Measurements from ENCODE around the gene PLXNB2. TPM values are rescaled to one million over a fixed set of nuclear protein-coding genes. Genes with fewer than 3 reads are reported as not detected.

PLXNB2 gene
- total and polyA plus RNA-seq, 2 experiments from 2014 or later, result 123 to 147 TPM

- no peak overlapping the region for H3K4me3 ChIP-seq
- no peak overlapping the region for H3K9ac ChIP-seq
- TF ChIP-seq EZH2phosphoT487 (IDR thresholded peaks at IDR 0.05; ENCODE audit: insufficient read depth, low read depth) (no peak), EZH2 (IDR thresholded peaks at IDR 0.05; ENCODE audit: insufficient read depth, poor library complexity, severe bottlenecking) (no peak)
- peaks cover 3% of the 10 kb centered on the region for H3K79me2 ChIP-seq (ENCODE audit: insufficient read depth)
- no peak overlapping the region for H3K27ac ChIP-seq
- WGBS, 2 experiments (ENCODE audit: low coverage in 1 of 2, low lambda C conversion rate in 2 of 2, missing lambda C conversion rate in 2 of 2), result 88% methylated on average over 17 to 23 of the region's 23 CpGs
- H3K36me3 ChIP-seq (ENCODE audit: low read depth), result no peaks in the 10 kb centered on the region
- in situ Hi-C loops (cut with MboI), result no loop called here
- no peaks in the 10 kb centered on the region for H4K20me1 ChIP-seq (ENCODE audit: insufficient read depth)
- no peak overlapping the region for H2AFZ ChIP-seq
- no peaks in the 10 kb centered on the region for H3K9me2 ChIP-seq (ENCODE audit: insufficient read depth)
- H3K4me1 ChIP-seq (ENCODE audit: insufficient read depth), result 0 out of 2 replicates have a peak, but pooled peaks cover 11% of the 10 kb centered on the region
- H3K9me3 ChIP-seq (ENCODE audit: low read depth), result no peaks in the 10 kb centered on the region
- no peak for DNase-seq
- no peak overlapping the region for H3K4me2 ChIP-seq (ENCODE audit: unreplicated experiment)
- peaks cover 12% of the 10 kb centered on the region; the same call in 1 of the 2 replicates for H3F3A ChIP-seq (ENCODE audit: insufficient read depth)
- no peaks in the 10 kb centered on the region for H3K27me3 ChIP-seq (replicated peaks; ENCODE audit: insufficient read depth)
Observed at GRCh38 chr22:50311606-50312351, 4.3 kb upstream of the PLXNB2 start.

DNA sequence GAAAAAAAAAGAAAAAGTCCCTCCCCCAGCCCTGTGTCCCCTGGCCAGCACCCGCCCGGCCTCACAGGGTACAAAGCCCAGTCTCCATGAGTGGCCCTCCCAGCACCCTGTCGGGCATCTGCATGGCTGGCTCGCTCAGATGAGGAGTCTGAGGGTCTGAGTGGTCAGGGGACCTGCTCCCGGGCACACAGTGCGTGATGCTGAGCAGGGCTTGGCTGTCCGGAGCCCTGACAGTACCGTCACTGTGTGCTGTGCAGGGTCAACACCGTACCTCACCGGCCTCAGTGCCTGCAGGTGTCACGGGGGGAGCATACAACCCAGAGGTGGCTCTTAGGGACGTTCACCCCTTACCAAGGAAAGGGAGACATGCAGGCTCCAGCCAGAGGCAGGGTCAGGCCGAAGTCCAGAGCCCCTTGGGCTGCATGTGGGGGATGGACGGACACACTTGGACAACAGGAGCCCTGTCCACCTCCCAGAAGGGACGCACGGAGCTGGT is 3.6 kb upstream of the PLXNB2 start:
- Histone ChIP-seq H3F3A (ENCODE audit: insufficient read depth) (peaks cover 12% of the 10 kb centered on the region; the same call in 1 of the 2 replicates), H3K79me2 (ENCODE audit: insufficient read depth) (peaks cover 11% of the 10 kb centered on the region), H3K27me3 (replicated peaks; ENCODE audit: insufficient read depth) (no peaks in the 10 kb centered on the region), H3K36me3 (ENCODE audit: low read depth) (no peaks in the 10 kb centered on the region), H3K9me2 (ENCODE audit: insufficient read depth) (no peaks in the 10 kb centered on the region), H3K4me3 (no peak overlapping the region), H2AFZ (no peak overlapping the region), H3K27ac (no peak overlapping the region), H3K4me2 (ENCODE audit: unreplicated experiment) (no peak overlapping the region), H4K20me1 (ENCODE audit: insufficient read depth) (no peaks in the 10 kb centered on the region), H3K9ac (no peak overlapping the region), H3K9me3 (ENCODE audit: low read depth) (no peaks in the 10 kb centered on the region), H3K4me1 (ENCODE audit: insufficient read depth) (0 out of 2 replicates have a peak, but pooled peaks cover 11% of the 10 kb centered on the region)
- 93 to 94% methylated on average over 16 of the region's 16 CpGs for WGBS, 2 experiments (ENCODE audit: low coverage in 1 of 2, low lambda C conversion rate in 2 of 2, missing lambda C conversion rate in 2 of 2)
- TF ChIP-seq EZH2phosphoT487 (IDR thresholded peaks at IDR 0.05; ENCODE audit: insufficient read depth, low read depth), result no peak
- no peak for TF ChIP-seq EZH2 (IDR thresholded peaks at IDR 0.05; ENCODE audit: insufficient read depth, poor library complexity, severe bottlenecking)
- DNase-seq, result no peak
- in situ Hi-C loops (cut with MboI), result no loop called here

- no peak for DNase-seq
Observed at GRCh38 chr22:50310031-50310722, 2.7 kb upstream of the PLXNB2 start.

GRCh38 chr22:50309601-50309991 is 2.1 kb upstream of the PLXNB2 start:
- H3F3A ChIP-seq (ENCODE audit: insufficient read depth), result peaks cover 12% of the 10 kb centered on the region; the same call in 1 of the 2 replicates
- H3K27ac ChIP-seq, result no peak overlapping the region
- peaks cover 23% of the 10 kb centered on the region for H3K79me2 ChIP-seq (ENCODE audit: insufficient read depth)
- H3K9ac ChIP-seq, result no peak overlapping the region
- H3K27me3 ChIP-seq (replicated peaks; ENCODE audit: insufficient read depth), result no peaks in the 10 kb centered on the region
- H4K20me1 ChIP-seq (ENCODE audit: insufficient read depth), result no peaks in the 10 kb centered on the region
- H3K4me3 ChIP-seq, result no peak overlapping the region
- WGBS, 2 experiments (ENCODE audit: low coverage in 1 of 2, low lambda C conversion rate in 2 of 2, missing lambda C conversion rate in 2 of 2), result 88 to 95% methylated on average over 7 of the region's 7 CpGs
- no peak overlapping the region for H3K4me2 ChIP-seq (ENCODE audit: unreplicated experiment)
- H3K9me2 ChIP-seq (ENCODE audit: insufficient read depth), result no peaks in the 10 kb centered on the region
- in situ Hi-C loops (cut with MboI), result no loop called here
- no peaks in the 10 kb centered on the region for H3K36me3 ChIP-seq (ENCODE audit: low read depth)
- H3K9me3 ChIP-seq (ENCODE audit: low read depth), result no peaks in the 10 kb centered on the region
- DNase-seq, result no peak
- H2AFZ ChIP-seq, result no peak overlapping the region
- H3K4me1 ChIP-seq (ENCODE audit: insufficient read depth), result peaks cover 22% of the 10 kb centered on the region
- TF ChIP-seq EZH2phosphoT487 (IDR thresholded peaks at IDR 0.05; ENCODE audit: insufficient read depth, low read depth) (no peak), EZH2 (IDR thresholded peaks at IDR 0.05; ENCODE audit: insufficient read depth, poor library complexity, severe bottlenecking) (no peak)

More at GRCh38 chr22:50310031-50310722, 2.7 kb upstream of the PLXNB2 start:
- no peaks in the 10 kb centered on the region for H3K9me3 ChIP-seq (ENCODE audit: low read depth)
- no peak overlapping the region for H3K27ac ChIP-seq
- H3K9me2 ChIP-seq (ENCODE audit: insufficient read depth), result no peaks in the 10 kb centered on the region
- peaks cover 18% of the 10 kb centered on the region for H3K79me2 ChIP-seq (ENCODE audit: insufficient read depth)
- TF ChIP-seq EZH2phosphoT487 (IDR thresholded peaks at IDR 0.05; ENCODE audit: insufficient read depth, low read depth) (no peak), EZH2 (IDR thresholded peaks at IDR 0.05; ENCODE audit: insufficient read depth, poor library complexity, severe bottlenecking) (no peak)
- H3K4me2 ChIP-seq (ENCODE audit: unreplicated experiment), result no peak overlapping the region
- WGBS, 2 experiments (ENCODE audit: low coverage in 1 of 2, low lambda C conversion rate in 2 of 2, missing lambda C conversion rate in 2 of 2), result 89 to 91% methylated on average over 21 of the region's 21 CpGs
- no peaks in the 10 kb centered on the region for H3K36me3 ChIP-seq (ENCODE audit: low read depth)
- peaks cover 16% of the 10 kb centered on the region for H3K4me1 ChIP-seq (ENCODE audit: insufficient read depth)
- in situ Hi-C loops (cut with MboI), result no loop called here
- no peak overlapping the region for H3K4me3 ChIP-seq
- H3K9ac ChIP-seq, result no peak overlapping the region
- H3K27me3 ChIP-seq (replicated peaks; ENCODE audit: insufficient read depth), result no peaks in the 10 kb centered on the region
- peaks cover 12% of the 10 kb centered on the region; the same call in 1 of the 2 replicates for H3F3A ChIP-seq (ENCODE audit: insufficient read depth)
- no peak overlapping the region for H2AFZ ChIP-seq
- H4K20me1 ChIP-seq (ENCODE audit: insufficient read depth), result no peaks in the 10 kb centered on the region
